ENCODE results near the gene ZNF74.
"Not testable (repeated sequence)": the region's sequence is repeated elsewhere in the genome, so short reads cannot be mapped to it uniquely, and the experiment has no call there.

Gene ZNF74

GRCh38 chr22:20448630-20449029 lies 54.7 kb downstream of the ZNF74 start:
- DNase-seq (ENCODE audit: low read depth): no peak

DNA sequence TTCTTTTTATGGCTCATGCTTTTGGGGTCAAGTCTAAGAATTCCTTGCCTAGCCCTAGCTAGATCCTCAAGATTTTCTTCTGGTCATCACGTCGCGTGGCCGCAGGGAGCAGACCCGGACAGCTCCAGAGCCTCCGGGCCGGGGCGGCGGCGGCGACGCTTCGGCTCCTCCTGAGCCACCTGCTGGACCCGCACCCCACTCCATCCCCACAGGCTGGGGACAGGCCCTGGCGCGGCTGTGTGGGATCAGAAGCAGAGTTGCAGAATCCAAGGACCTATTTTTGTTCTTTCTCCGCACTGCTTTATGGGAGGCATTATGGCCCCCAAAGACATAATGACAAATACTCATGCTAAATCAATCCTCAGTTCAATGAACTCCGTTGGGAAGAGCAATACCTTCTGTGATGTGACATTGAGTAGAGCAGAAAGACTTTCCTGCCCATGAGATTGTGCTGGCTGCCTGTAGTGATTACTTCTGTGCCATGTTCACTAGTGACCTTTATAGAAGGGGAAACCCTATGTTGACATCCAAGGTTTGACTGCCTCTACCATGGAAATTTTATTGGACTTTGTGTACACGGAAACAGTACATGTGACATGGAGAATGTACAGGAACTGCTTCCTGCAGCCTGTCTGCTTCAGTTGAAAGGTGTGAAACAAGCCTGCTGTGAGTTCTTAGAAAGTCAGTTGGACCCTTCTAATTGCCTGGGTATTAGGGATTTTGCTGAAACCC lies 56.0 kb downstream of the ZNF74 start:
- no peak for DNase-seq (ENCODE audit: low read depth)

GRCh38 chr22:20450551-20450906 lies 56.6 kb downstream of the ZNF74 start:
- no peak for DNase-seq (ENCODE audit: low read depth)

GRCh38 chr22:20451129-20451778 lies 57.3 kb downstream of the ZNF74 start:
- not testable (repeated sequence) for DNase-seq (ENCODE audit: low read depth)

DNA sequence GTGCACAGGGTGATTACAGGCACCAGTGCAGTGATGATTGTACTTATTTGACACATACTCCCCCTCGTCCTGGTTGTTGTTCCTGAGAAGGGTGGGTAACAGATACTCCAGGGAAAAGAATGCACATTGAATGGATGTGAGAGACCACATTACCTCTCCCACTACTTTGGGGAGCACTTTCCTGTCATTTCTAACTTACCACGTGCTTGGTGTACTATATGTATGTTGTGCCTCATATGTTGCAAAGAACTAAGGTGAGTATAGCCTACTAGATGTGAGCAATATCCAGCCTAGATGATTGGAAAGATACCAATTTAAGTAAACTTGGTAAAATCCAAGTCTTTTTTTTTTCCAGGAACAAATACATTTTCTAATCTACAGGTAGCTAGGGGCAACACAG lies 58.0 kb downstream of the ZNF74 start:
- DNase-seq (ENCODE audit: low read depth): no peak

- DNase-seq (ENCODE audit: low read depth): no peak
Observed at GRCh38 chr22:20453222-20453621, 59.3 kb downstream of the ZNF74 start.

DNA sequence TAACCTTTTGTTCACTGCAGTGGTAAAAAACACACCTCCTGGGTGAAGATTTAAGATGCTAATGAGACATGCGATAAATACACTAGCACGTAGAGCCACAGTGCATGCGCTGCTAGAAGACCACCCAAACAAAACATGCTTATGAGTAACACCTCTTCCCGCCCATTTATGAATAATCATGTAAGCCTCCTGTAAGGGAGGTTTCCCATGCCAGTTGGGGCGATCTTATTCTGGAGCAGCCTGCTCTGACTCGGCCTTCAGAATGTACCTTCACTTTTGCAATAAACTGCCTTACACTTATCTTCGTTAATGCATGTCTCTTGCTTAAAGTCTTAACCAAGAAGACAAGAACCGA lies 61.7 kb downstream of the ZNF74 start:
- no peak for DNase-seq (ENCODE audit: low read depth)

DNA sequence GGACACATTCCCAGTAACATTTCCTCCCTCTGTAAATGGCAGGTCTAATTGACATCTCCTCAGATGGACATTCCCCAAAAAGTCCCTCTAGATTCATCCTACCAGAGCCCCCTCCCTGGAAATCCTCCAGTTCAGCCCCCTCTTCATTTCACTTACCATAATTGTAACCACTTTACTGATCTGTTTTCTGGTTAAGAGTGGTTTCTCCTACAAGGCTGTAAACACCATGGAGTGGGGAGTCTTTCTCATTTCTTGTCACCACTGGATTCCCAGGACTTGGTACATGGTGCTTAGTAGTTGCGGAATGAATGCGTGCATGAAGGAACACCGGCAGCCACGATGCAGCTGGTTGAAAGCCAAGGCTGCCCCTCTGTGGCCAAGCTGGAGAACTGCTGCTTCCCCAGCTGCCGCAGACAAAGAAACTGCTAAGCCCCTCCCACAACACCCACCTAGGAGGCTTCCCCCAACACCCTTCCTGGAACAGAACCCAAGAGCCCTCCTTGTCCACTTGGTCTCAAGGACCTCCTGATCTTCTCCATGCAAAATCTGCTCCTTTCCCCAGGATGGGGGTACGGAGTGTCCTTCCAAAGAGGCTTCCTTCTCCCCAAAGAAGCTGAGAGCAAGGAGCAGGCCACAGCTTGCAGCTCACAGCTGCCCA lies 62.2 kb downstream of the ZNF74 start:
- DNase-seq (ENCODE audit: low read depth): peak; percentile 52

- no peak for DNase-seq (ENCODE audit: low read depth)
Observed at GRCh38 chr22:20456722-20457076, 62.7 kb downstream of the ZNF74 start.

GRCh38 chr22:20457506-20458240 lies 63.7 kb downstream of the ZNF74 start:
- DNase-seq (ENCODE audit: low read depth): no peak
